Keratinocyte (primary cell): ENCODE measurements around the gene FHIT. TPM values are rescaled to one million over a fixed set of nuclear protein-coding genes. Genes with fewer than 3 reads are reported as not detected.

Experiments used
- DNase-seq: peaks from one replicate; pipeline ENCODE4 v3.0.0-alpha.2; 2011; ENCODE audit warnings: low read depth, missing footprints, low spot score
- FAIRE-seq: peaks from 2 replicates; lab custom pipeline; 2011; peaks lifted over from hg19 to GRCh38; lab: Jason Lieb, UNC
- H2AFZ ChIP-seq: 2 replicates; pipeline ENCODE4 v1.6.0; 2012; ENCODE audit warnings: low read length, control low read depth, inconsistent platforms; ENCODE audit not compliant: control insufficient read depth
- H3K27ac ChIP-seq: 2 replicates; pipeline ENCODE4 v1.5.1; 2011; ENCODE audit warnings: low read length; ENCODE audit not compliant: control insufficient read depth, insufficient read depth
- H3K27me3 ChIP-seq: 3 replicates; pipeline ENCODE4 v1.6.0; 2011; ENCODE audit warnings: low read length; ENCODE audit not compliant: control insufficient read depth, insufficient read depth; ENCODE audit errors: extremely low read depth
- H3K36me3 ChIP-seq, 2 experiments: 2 replicates in 1 of 2; 3 replicates in 1 of 2; pipeline ENCODE4 v1.5.1; 2011; ENCODE audit warnings: low read length in 2 of 2, mild to moderate bottlenecking in 1 of 2; ENCODE audit not compliant: control insufficient read depth in 2 of 2, insufficient read depth in 2 of 2; ENCODE audit errors: extremely low read depth in 1 of 2
- H3K4me1 ChIP-seq: 3 replicates; pipeline ENCODE4 v1.5.1; 2011; ENCODE audit warnings: low read length; ENCODE audit not compliant: control insufficient read depth, insufficient read depth; ENCODE audit errors: extremely low read depth
- H3K4me2 ChIP-seq: 3 replicates; pipeline ENCODE4 v1.6.0; 2011; ENCODE audit warnings: low read depth, low read length; ENCODE audit not compliant: control insufficient read depth, insufficient read depth; ENCODE audit errors: extremely low read depth
- H3K4me3 ChIP-seq, 3 experiments: fragments of 200-600 bp in 1 of 3; sonication (generic) in 1 of 3; 2 replicates in 2 of 3; 3 replicates in 1 of 3; pipeline ENCODE4 v1.5.1; 2011 to 2016; ENCODE audit warnings: low read length in 3 of 3, mild to moderate bottlenecking in 3 of 3, control low read depth in 2 of 3, inconsistent platforms in 1 of 3, low read depth in 1 of 3, mixed read lengths in 1 of 3, mixed run types in 1 of 3, moderate library complexity in 1 of 3; ENCODE audit not compliant: control insufficient read depth in 2 of 3, insufficient read depth in 2 of 3; ENCODE audit errors: extremely low read depth in 1 of 3
- H3K79me2 ChIP-seq: 2 replicates; pipeline ENCODE4 v1.6.0; 2012; ENCODE audit warnings: low read length; ENCODE audit not compliant: control insufficient read depth, insufficient read depth
- H3K9ac ChIP-seq: 3 replicates; pipeline ENCODE4 v1.6.0; 2011; ENCODE audit warnings: low read length; ENCODE audit not compliant: control insufficient read depth, insufficient read depth; ENCODE audit errors: extremely low read depth
- H3K9me1 ChIP-seq: 3 replicates; pipeline ENCODE4 v1.6.0; 2011; ENCODE audit warnings: low read length; ENCODE audit not compliant: control insufficient read depth, insufficient read depth; ENCODE audit errors: extremely low read depth
- H3K9me3 ChIP-seq: 2 replicates; pipeline ENCODE4 v1.5.1; 2012; ENCODE audit warnings: low read depth, low read length; ENCODE audit not compliant: control insufficient read depth
- H4K20me1 ChIP-seq: 3 replicates; pipeline ENCODE4 v1.6.0; 2011; ENCODE audit warnings: low read length; ENCODE audit not compliant: control insufficient read depth, insufficient read depth; ENCODE audit errors: extremely low read depth
- CTCF ChIP-seq, 3 experiments: IDR thresholded peaks in 1 of 3; conservative IDR thresholded peaks in 1 of 3; optimal IDR thresholded peaks in 1 of 3; 2 replicates in 2 of 3; 3 replicates in 1 of 3; pipeline versions ENCODE3 to v1.5.1; 2011; ENCODE audit warnings: low read length in 3 of 3, mild to moderate bottlenecking in 3 of 3, moderate library complexity in 2 of 3, control low read depth in 1 of 3, inconsistent platforms in 1 of 3; ENCODE audit not compliant: insufficient read depth in 2 of 3; ENCODE audit errors: extremely low read depth in 1 of 3
- EZH2 ChIP-seq: IDR thresholded peaks from one replicate; pipeline ENCODE4 v1.6.1; 2012; ENCODE audit warnings: inconsistent platforms, mild to moderate bottlenecking, low read length, moderate library complexity
- dilution Hi-C: fragments of 300-500 bp; cut with MboI; formaldehyde crosslinking; loops from one replicate; pipeline ENCODE4 v1.7.0; 2020; ENCODE audit warnings: low sequenced_read_pairs; ENCODE audit not compliant: extremely low pct_ligation_motif_present
- polyA plus RNA-seq, 5 experiments: library from polyadenylated mRNA; depleted of rRNA in 3 of 5; stranded (reverse) in 3 of 5; stranded (forward) in 1 of 5; unstranded in 1 of 5; fragments of >200 nt; gene quantifications; 1 replicate in 1 of 5; 2 replicates in 3 of 5; 3 replicates in 1 of 5; pipeline versions ENCODE4 v1.2.1 to v1.2.3, GENCODE V29; 2011 to 2012; ENCODE audit warnings: missing spikeins in 2 of 5, low read depth in 1 of 5, low replicate concordance in 1 of 5

Gene FHIT
- polyA plus RNA-seq, 1 donor (not counting 4 experiments of a cell fraction or from before 2014, with no cell fraction given), result 2.2 TPM

- H3K4me1 ChIP-seq, result no peaks in the 10 kb centered on the region
- dilution Hi-C loops, result no loop called here
- no peaks in the 10 kb centered on the region for H3K36me3 ChIP-seq
- H3K79me2 ChIP-seq, result no peaks in the 10 kb centered on the region
- H3K27ac ChIP-seq, result no peak overlapping the region
- no peak overlapping the region for H3K4me2 ChIP-seq
- H4K20me1 ChIP-seq, result no peaks in the 10 kb centered on the region
- no peak for TF ChIP-seq CTCF (optimal IDR thresholded peaks at IDR 0.05 in 1 of 3, IDR thresholded peaks at IDR 0.05 in 1 of 3, conservative IDR thresholded peaks at IDR 0.05 in 1 of 3; ENCODE audit: extremely low read depth in 1 of 3, insufficient read depth in 2 of 3, low read length in 3 of 3)
- DNase-seq (no peak), FAIRE-seq (no peak)
- no peaks in the 10 kb centered on the region for H3K9me1 ChIP-seq
- no peak overlapping the region for H3K9ac ChIP-seq
- H3K9me3 ChIP-seq, result no peaks in the 10 kb centered on the region
- H2AFZ ChIP-seq, result no peak overlapping the region
- no peak overlapping the region for H3K4me3 ChIP-seq
- H3K27me3 ChIP-seq, result no peaks in the 10 kb centered on the region
Measured at GRCh38 chr3:61277411-61277810, 26.2 kb upstream of the FHIT start.

GRCh38 chr3:61269435-61269834 is 18.2 kb upstream of the FHIT start:
- H3K27ac ChIP-seq, result no peak overlapping the region
- no peaks in the 10 kb centered on the region for H3K36me3 ChIP-seq
- no peaks in the 10 kb centered on the region for H3K9me1 ChIP-seq
- H4K20me1 ChIP-seq, result no peaks in the 10 kb centered on the region
- H3K4me3 ChIP-seq, result no peak overlapping the region
- H3K9ac ChIP-seq, result no peak overlapping the region
- H3K4me1 ChIP-seq, result no peaks in the 10 kb centered on the region
- no peak overlapping the region for H2AFZ ChIP-seq
- DNase-seq (no peak), FAIRE-seq (no peak)
- no peak overlapping the region for H3K4me2 ChIP-seq
- H3K9me3 ChIP-seq, result no peaks in the 10 kb centered on the region
- peaks cover 5% of the 10 kb centered on the region for H3K27me3 ChIP-seq
- TF ChIP-seq CTCF (optimal IDR thresholded peaks at IDR 0.05 in 1 of 3, IDR thresholded peaks at IDR 0.05 in 1 of 3, conservative IDR thresholded peaks at IDR 0.05 in 1 of 3; ENCODE audit: extremely low read depth in 1 of 3, insufficient read depth in 2 of 3, low read length in 3 of 3) (no peak), EZH2 (no peak)
- no peaks in the 10 kb centered on the region for H3K79me2 ChIP-seq
- dilution Hi-C loops, result no loop called here
